ENCODE data around the gene LAMA1. TPM values are rescaled to one million over a fixed set of nuclear protein-coding genes. Genes with fewer than 3 reads are reported as not detected.

LAMA1 gene
- total RNA-seq, 4 donors from 2014 or later: 2.2 to 11.3 (median 5.5) TPM

- no peak for ATAC-seq (ENCODE audit: low FRiP score)
Observed at GRCh38 chr18:7068871-7069590, 48.6 kb downstream of the LAMA1 start.

DNA sequence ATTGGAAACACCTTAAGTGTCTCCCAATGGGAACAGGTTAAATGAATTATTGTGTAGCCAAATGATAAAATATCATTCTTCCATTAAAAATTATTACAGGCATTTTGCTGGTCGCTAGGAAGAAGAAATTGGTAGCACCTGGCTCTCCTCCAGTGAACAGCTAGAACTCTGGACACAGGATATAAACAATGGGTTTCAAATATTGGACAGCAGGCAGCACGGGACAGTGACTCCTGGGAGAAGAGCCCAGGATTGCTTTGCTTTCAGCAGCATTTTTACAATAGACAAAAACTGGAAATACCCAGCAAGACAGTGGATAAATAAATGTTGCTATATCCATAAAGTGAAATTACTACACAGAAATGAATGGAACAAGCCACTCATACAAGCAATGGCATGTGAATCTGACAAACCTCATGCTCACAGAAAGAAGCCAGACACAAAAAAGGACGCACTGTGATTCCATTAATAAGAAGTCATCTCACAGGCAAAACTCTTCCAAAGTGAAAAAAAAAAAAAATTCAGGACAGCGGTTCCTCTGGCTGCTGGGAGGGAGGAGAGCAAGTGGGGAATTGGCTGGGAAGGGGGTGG lies 50.5 kb downstream of the LAMA1 start:
- DNase-seq (ENCODE audit: low spot score) (no peak), ATAC-seq (ENCODE audit: low FRiP score) (no peak)
- TF ChIP-seq, protein P1, sequence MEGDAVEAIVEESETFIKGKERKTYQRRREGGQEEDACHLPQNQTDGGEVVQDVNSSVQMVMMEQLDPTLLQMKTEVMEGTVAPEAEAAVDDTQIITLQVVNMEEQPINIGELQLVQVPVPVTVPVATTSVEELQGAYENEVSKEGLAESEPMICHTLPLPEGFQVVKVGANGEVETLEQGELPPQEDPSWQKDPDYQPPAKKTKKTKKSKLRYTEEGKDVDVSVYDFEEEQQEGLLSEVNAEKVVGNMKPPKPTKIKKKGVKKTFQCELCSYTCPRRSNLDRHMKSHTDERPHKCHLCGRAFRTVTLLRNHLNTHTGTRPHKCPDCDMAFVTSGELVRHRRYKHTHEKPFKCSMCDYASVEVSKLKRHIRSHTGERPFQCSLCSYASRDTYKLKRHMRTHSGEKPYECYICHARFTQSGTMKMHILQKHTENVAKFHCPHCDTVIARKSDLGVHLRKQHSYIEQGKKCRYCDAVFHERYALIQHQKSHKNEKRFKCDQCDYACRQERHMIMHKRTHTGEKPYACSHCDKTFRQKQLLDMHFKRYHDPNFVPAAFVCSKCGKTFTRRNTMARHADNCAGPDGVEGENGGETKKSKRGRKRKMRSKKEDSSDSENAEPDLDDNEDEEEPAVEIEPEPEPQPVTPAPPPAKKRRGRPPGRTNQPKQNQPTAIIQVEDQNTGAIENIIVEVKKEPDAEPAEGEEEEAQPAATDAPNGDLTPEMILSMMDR (IDR thresholded peaks at IDR 0.05): no peak

More at GRCh38 chr18:7068871-7069590, 48.6 kb downstream of the LAMA1 start:
- DNase-seq (ENCODE audit: low spot score): no peak
- TF ChIP-seq, protein P1 (IDR thresholded peaks at IDR 0.05): no peak

DNA sequence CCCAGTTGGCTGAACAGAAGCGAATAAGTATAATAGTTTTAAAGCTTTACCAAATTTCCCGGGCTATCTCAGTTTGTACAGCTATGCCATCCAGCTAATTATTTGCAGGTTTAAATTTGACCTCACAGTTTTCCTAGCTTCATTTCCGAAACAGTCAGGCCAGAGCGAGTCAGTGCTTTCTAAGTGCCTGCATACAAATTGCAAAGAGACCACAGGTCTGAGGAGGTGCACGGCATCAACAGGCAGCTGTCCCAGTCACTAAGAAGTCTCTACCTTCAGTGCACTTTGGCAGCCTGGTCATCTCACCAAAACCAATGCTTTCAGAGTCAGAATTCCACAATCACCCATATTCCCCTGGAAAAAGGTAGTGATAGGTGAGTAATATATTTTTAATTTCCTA lies 51.9 kb downstream of the LAMA1 start:
- DNase-seq (ENCODE audit: low spot score): no peak
- ATAC-seq (ENCODE audit: low FRiP score): no peak
- TF ChIP-seq, protein P1 (IDR thresholded peaks at IDR 0.05): no peak

DNA sequence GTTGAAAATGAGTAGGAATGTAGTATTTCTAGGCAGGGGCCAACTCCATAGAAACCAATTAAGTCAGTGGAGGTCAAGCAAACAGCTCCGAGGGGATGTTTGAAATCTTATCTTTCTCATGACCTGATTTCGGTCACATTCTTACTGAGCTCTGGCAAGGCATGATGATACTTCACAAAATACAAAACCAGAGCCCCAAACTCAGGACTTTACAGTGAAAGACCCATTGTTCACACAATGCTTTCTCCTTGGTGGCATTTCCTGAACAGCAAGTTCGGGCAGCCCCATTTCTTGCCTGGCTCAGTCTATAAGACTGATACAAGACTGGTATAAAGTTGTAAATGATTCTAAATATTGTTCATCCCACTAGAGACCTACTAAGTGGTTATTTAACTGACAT lies 53.3 kb downstream of the LAMA1 start:
- DNase-seq (ENCODE audit: low spot score) (no peak), ATAC-seq (ENCODE audit: low FRiP score) (no peak)
- TF ChIP-seq, protein P1 (IDR thresholded peaks at IDR 0.05): no peak

- TF ChIP-seq, protein P1 (IDR thresholded peaks at IDR 0.05): no peak
- DNase-seq (ENCODE audit: low spot score): no peak
- no peak for ATAC-seq (ENCODE audit: low FRiP score)
Observed at GRCh38 chr18:7062811-7063210, 54.8 kb downstream of the LAMA1 start.

- ATAC-seq (ENCODE audit: low FRiP score) (no peak), DNase-seq (ENCODE audit: low spot score) (no peak)
- TF ChIP-seq, protein P1 (IDR thresholded peaks at IDR 0.05): no peak
Observed at GRCh38 chr18:7062236-7062635, 55.4 kb downstream of the LAMA1 start.

DNA sequence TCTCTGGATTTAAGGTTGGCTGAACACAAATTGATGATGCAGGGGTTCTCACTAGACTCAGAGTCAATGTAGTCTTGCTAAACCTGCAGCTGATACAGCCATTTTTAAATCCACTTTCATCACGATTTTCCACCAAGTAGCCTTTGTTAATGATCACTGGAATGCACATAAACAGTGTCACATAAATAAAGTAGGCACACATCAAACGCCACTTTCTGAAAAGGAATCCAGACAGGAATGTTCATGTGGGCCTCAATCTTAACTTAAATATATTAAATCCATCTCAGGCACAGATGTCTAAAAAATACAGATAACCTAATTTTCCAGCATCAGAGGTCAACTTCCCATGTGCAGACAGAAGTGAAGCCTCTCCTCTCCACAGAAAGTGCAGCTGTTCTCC lies 58.3 kb downstream of the LAMA1 start:
- DNase-seq (ENCODE audit: low spot score): no peak
- no peak for ATAC-seq (ENCODE audit: low FRiP score)
- TF ChIP-seq, protein P1 (IDR thresholded peaks at IDR 0.05): no peak

Data from omental fat pad (tissue), 4 donors.